HepG2 (cell line): Measurements from ENCODE around the gene PNPLA3.

ENCODE experiments used
- CEBPG ChIP-seq: IDR thresholded peaks from 2 replicates; pipeline ENCODE4 v1.6.1; 2016
- JUND ChIP-seq: sonication (generic); formaldehyde crosslinking; IDR thresholded peaks from 2 replicates; pipeline ENCODE4 v1.8.0; 2022; ENCODE audit warnings: mild to moderate bottlenecking, missing genetic modification reagents
- KLF16 ChIP-seq, 2 experiments: sonication (generic) in 1 of 2; formaldehyde crosslinking in 1 of 2; IDR thresholded peaks; 2 replicates each; pipeline versions ENCODE4 v1.6.1 to v1.8.0; 2016 to 2023; ENCODE audit warnings: missing genetic modification reagents in 2 of 2, missing compliant biosample characterization in 1 of 2
- MAZ ChIP-seq, 2 experiments: sonication (generic) in 1 of 2; formaldehyde crosslinking in 1 of 2; IDR thresholded peaks; 2 replicates each; pipeline versions ENCODE4 v1.5.0 to v1.6.1; 2012 to 2020; ENCODE audit warnings: low read depth in 2 of 2, mild to moderate bottlenecking in 2 of 2, borderline replicate concordance in 1 of 2, improper control_type of control experiment in 1 of 2, low read length in 1 of 2, missing genetic modification reagents in 1 of 2, moderate library complexity in 1 of 2
- MIER3 ChIP-seq: IDR thresholded peaks from 2 replicates; pipeline ENCODE4 v1.6.1; 2016; ENCODE audit warnings: missing compliant biosample characterization, borderline replicate concordance
- POLR2AphosphoS5 ChIP-seq: IDR thresholded peaks from 2 replicates; pipeline ENCODE4 v1.6.1; 2012; ENCODE audit warnings: low read depth, low read length
- SP1 ChIP-seq, 2 experiments: fragments of 450-650 bp in 1 of 2; sonication (generic) in 1 of 2; formaldehyde crosslinking in 1 of 2; IDR thresholded peaks; 2 replicates each; pipeline versions ENCODE4 v1.4.0 to v1.6.1; 2016 to 2020; ENCODE audit warnings: missing genetic modification reagents in 1 of 2
- ZNF510 ChIP-seq: sonication (generic); formaldehyde crosslinking; IDR thresholded peaks from 2 replicates; pipeline ENCODE4 v1.4.0; 2020; ENCODE audit warnings: low read depth, mild to moderate bottlenecking, missing genetic modification reagents
- TF ChIP-seq, protein P1 (sequence below): sonication (generic); formaldehyde crosslinking; IDR thresholded peaks from 2 replicates; pipeline ENCODE4 v1.4.0; 2020; ENCODE audit warnings: missing genetic modification reagents, borderline replicate concordance
- TF ChIP-seq, protein P2 (sequence below): sonication (generic); formaldehyde crosslinking; IDR thresholded peaks from 2 replicates; pipeline ENCODE4 v1.9.0; 2021; ENCODE audit warnings: missing genetic modification reagents, borderline replicate concordance
- TF ChIP-seq, protein P3 (sequence below): sonication (generic); formaldehyde crosslinking; IDR thresholded peaks from 2 replicates; pipeline ENCODE4 v1.5.0; 2020; ENCODE audit warnings: mild to moderate bottlenecking, missing genetic modification reagents, moderate library complexity

DNA sequence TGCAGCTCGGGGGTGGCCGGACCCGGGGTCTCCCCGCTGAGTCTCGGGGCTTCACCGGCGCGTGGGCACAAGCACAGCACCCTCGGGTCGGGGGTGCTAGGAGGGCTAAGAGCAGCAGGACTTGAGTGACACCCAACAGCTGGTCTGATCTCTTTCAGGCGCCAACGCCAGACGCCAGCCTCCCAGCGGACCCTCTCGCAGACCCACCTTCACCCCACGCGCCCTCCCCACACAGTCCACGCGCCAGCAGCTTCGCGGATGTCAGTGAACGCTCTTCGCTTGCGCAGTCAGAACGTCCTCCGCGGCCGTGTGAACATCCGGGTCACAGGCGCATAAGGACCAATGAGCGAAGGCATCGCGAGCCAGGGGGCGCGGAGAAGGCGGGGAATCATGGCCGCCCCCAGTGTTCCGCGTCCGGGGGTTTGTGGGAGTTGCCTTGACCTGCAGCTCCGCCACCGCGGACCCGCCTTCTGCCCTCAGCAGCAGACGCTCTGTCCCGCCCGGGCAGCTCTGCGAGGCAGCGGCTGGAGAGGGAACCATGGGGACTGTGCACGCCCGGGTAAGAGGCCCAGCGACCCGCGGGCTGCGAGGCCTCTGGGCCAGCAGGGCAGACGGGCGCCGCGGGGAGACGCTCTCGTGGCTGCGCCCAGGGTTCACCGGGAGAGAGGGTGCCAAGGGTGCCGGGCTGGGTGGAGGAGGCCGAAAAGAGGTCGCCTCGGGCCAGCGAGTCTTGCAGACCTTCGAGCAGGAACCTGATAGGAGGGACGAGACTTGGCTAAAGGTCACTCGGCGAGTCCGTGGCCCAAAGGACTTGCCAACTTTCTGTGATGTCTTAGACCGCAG is 31.7 kb downstream of the PNPLA3 start, which contains the start of gene SAMM50:
- TF ChIP-seq, protein P1, sequence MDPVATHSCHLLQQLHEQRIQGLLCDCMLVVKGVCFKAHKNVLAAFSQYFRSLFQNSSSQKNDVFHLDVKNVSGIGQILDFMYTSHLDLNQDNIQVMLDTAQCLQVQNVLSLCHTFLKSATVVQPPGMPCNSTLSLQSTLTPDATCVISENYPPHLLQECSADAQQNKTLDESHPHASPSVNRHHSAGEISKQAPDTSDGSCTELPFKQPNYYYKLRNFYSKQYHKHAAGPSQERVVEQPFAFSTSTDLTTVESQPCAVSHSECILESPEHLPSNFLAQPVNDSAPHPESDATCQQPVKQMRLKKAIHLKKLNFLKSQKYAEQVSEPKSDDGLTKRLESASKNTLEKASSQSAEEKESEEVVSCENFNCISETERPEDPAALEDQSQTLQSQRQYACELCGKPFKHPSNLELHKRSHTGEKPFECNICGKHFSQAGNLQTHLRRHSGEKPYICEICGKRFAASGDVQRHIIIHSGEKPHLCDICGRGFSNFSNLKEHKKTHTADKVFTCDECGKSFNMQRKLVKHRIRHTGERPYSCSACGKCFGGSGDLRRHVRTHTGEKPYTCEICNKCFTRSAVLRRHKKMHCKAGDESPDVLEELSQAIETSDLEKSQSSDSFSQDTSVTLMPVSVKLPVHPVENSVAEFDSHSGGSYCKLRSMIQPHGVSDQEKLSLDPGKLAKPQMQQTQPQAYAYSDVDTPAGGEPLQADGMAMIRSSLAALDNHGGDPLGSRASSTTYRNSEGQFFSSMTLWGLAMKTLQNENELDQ (CRISPR knock-in tag): no peak
- TF ChIP-seq MAZ (IDR thresholded peaks at IDR 0.05; ENCODE audit: borderline replicate concordance, low read depth, low read length) (no peak), MAZ (CRISPR knock-in tag; IDR thresholded peaks at IDR 0.05; ENCODE audit: low read depth) (no peak; the same call in 1 of the 2 replicates), MIER3 (CRISPR knock-in tag) (no peak), KLF16 (CRISPR knock-in tag; IDR thresholded peaks at IDR 0.05) (peak in 1 of 2 experiments; percentile 55; a peak in 1 of 4 replicates), CEBPG (CRISPR knock-in tag) (peak; percentile 59), ZNF510 (0 out of 2 replicates have a peak, but pooled peaks have one; percentile 32), POLR2AphosphoS5 (peak; percentile 92), JUND (CRISPR knock-in tag) (no peak), SP1 (IDR thresholded peaks at IDR 0.05) (no peak), SP1 (CRISPR knock-in tag; IDR thresholded peaks at IDR 0.05) (peak; percentile 79)
- TF ChIP-seq, protein P2, sequence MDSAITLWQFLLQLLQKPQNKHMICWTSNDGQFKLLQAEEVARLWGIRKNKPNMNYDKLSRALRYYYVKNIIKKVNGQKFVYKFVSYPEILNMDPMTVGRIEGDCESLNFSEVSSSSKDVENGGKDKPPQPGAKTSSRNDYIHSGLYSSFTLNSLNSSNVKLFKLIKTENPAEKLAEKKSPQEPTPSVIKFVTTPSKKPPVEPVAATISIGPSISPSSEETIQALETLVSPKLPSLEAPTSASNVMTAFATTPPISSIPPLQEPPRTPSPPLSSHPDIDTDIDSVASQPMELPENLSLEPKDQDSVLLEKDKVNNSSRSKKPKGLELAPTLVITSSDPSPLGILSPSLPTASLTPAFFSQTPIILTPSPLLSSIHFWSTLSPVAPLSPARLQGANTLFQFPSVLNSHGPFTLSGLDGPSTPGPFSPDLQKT (CRISPR knock-in tag): no peak
- TF ChIP-seq, protein P3, sequence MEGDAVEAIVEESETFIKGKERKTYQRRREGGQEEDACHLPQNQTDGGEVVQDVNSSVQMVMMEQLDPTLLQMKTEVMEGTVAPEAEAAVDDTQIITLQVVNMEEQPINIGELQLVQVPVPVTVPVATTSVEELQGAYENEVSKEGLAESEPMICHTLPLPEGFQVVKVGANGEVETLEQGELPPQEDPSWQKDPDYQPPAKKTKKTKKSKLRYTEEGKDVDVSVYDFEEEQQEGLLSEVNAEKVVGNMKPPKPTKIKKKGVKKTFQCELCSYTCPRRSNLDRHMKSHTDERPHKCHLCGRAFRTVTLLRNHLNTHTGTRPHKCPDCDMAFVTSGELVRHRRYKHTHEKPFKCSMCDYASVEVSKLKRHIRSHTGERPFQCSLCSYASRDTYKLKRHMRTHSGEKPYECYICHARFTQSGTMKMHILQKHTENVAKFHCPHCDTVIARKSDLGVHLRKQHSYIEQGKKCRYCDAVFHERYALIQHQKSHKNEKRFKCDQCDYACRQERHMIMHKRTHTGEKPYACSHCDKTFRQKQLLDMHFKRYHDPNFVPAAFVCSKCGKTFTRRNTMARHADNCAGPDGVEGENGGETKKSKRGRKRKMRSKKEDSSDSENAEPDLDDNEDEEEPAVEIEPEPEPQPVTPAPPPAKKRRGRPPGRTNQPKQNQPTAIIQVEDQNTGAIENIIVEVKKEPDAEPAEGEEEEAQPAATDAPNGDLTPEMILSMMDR (CRISPR knock-in tag): no peak
